NCI-H1092 treated with DMSO at 0.1 percent for 48 hours (cell line): Measurements from ENCODE around the gene SLC35E2B.
A peak's percentile ranks its signal among the peaks of the same experiment; 100 is the strongest.
"Not testable (repeated sequence)": the region's sequence is repeated elsewhere in the genome, so short reads cannot be mapped to it uniquely, and the experiment has no call there.

Experiments used
- DNase-seq: peaks from one replicate; lab custom pipeline; 2025; lab: John Stamatoyannopoulos, UW

Gene SLC35E2B

GRCh38 chr1:1638528-1638927, 54.1 kb downstream of the SLC35E2B start:
- DNase-seq, result not testable (repeated sequence)

DNA sequence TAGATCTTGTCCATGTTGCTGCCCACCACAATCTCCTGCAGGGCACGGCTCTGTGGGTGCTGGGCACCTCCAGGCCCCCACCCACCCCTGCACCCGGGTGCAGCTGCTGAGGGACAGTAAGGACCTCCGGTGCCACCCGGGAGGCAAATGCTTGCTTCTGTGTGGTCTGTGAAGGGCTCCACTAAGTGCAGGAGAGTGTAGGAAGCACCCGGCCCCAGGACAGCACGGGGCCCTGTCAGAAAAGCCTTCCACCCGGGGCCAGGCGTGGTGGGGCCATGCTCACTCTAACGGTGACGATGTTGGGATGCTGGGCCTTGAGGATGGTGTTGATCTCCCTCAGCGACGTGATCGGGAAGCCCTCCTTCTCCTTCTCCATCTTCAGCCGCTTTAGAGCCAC, 55.1 kb downstream of the SLC35E2B start:
- not testable (repeated sequence) for DNase-seq

DNA sequence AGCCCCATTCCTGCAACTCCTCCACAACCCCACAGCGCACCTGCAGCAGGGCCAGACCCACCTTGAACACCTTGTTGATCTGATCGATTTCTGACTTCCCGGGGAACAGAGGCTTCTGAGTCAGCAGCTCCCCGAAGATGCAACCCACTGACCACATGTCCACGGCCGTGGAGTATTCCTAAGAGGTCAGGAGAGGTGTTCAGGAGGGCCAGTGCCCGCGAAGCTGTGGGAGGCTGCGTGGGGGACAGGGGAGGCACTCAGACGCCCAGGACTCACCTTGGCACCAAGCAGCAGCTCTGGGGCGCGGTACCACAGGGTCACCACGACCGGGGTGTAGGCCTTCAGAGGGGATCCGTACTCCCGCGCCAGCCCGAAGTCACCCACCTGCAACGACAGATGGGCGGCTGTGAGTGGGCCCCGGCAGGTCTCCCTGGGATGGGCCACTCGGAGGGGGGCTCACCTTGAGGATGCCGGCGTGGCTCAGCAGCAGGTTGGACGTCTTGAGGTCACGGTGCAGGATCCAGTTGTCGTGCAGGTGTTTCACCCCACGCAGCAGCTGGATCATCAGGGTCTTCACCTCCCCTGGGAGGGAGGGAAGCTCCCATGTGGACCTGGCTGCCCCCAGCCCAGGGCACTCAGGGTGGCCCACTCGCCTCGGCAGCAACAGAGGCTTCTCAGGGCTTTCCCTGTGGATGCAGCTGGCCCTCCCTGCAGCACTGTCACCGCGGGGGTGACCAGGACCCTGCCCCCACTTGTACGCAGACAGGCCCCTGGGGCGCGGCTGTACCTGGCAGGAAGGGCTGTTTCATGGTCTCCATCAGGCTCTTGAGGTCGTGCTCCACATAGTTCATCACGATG, 55.7 kb downstream of the SLC35E2B start:
- not testable (repeated sequence) for DNase-seq

DNA sequence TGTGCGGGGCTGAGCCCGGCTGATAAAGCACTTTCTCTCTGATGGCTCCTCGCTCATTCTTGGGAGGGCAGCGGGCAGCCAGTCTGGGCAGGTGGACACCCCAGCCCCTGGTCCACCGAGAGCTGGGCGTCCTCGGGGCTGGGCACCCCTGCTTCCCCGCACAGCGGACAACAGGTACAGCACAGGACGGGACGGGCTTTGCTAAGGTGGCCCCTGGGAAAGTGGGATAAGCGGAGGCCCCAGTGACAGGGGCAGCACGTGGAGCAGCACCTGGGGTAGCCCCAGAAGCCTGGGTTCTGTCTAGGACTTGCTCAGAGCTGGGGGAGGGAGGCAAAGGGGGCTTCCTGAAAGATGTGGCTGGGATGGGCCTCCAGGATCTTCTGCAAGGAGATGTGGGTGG, 58.0 kb downstream of the SLC35E2B start:
- not testable (repeated sequence) for DNase-seq

DNA sequence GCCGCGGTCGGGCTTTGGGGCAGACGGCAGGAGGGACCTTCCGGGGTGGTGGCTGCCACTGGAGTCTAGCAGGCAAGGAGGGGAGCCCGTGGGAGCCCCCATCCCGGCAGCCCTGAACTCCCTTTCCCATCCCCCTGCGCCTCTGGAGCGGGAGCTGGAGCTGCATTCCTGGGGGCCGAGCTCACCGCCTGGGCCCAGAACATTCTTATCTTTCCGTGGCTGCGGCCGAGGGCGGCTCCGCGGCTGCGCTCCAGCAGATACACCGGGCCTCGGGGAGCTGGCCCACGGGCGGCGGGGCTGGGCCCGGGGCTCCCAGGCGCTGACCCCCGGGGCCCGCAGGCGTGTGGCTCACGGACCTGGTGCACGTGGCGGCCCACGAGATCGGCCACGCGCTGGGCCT, 59.2 kb downstream of the SLC35E2B start:
- not testable (repeated sequence) for DNase-seq

DNA sequence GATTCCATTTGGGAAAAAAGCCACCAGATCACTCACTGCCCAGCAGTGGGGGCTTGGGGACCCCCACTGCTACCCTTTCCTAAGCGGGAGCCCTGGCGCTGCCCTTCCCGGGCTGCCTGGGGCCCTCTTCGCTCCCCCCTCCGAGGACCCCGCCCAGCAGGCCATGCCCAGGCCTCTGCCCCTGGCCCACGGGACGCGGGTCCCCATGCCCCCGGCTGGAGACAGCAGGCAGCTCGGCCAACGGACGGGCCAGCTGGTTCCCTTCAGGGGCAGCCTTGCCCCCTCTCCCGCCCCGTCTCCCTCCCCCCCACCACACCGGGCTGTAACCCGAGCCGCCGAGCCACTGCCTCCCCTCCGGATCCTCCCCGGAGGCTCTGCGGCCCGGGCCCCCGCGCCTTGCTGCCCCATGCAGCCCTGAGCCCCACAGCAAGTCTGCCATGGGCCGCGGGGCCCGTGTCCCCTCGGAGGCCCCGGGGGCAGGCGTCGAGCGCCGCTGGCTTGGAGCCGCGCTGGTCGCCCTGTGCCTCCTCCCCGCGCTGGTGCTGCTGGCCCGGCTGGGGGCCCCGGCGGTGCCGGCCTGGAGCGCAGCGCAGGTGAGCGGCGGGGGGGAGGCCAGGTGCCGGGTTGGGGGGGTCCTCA, 60.7 kb downstream of the SLC35E2B start, which contains the start of gene MMP23B:
Gene MMP23B (plus strand): TSS at position 392 of the 639 bp plus-strand sequence. CDS start 46 bp downstream, at position 438.
- no peak for DNase-seq

GRCh38 chr1:1630965-1631781, 61.4 kb downstream of the SLC35E2B start:
- no peak for DNase-seq

- DNase-seq, result peak; percentile 68
Observed at GRCh38 chr1:1630191-1630964, 62.2 kb downstream of the SLC35E2B start.

DNA sequence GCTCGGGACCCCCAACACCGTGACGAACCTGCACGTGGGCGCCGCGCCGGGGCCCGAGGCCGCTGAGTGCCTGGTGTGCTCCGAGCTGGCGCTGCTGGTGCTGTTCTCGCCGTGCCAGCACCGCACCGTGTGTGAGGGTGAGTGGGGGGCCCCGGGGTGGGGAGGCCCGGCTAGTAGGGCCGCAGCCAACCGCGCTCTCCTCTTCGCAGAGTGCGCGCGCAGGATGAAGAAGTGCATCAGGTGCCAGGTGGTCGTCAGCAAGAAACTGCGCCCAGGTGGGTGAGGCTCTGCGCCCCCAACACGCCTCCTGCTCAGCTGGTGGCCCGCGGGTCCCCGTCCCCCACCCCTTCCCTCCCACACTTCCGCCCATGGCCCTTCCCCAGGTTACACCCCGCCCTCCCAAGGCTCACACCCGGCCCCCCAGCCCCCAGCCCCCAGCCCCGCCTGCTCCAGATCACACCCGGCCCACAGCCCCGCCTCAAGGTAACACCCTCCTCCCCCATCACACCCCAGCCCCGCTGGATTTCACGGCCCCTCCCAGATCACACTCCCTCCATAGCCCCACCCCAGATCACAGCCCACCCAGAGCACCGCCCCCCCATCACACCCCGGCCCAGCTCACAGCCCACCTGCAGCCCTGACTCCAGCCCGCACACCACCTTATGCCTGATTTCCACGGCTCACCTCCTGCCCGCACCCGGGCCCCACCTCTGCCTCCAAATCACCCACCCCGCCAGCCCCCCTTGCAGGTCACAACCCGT, 63.0 kb downstream of the SLC35E2B start:
- DNase-seq, result no peak

- no peak for DNase-seq
Observed at GRCh38 chr1:1628754-1629429, 63.7 kb downstream of the SLC35E2B start.

- DNase-seq, result no peak
Observed at GRCh38 chr1:1627829-1628753, 64.5 kb downstream of the SLC35E2B start.

GRCh38 chr1:1627261-1627828, 65.2 kb downstream of the SLC35E2B start:
- DNase-seq, result no peak

- no peak for DNase-seq
Observed at GRCh38 chr1:1626207-1627141, 66.1 kb downstream of the SLC35E2B start.

- DNase-seq, result no peak
Observed at GRCh38 chr1:1625824-1626206, 66.8 kb downstream of the SLC35E2B start.

GRCh38 chr1:1625404-1625775, 67.2 kb downstream of the SLC35E2B start:
- DNase-seq, result no peak

- no peak for DNase-seq
Observed at GRCh38 chr1:1624443-1625403, 67.9 kb downstream of the SLC35E2B start.
